HG02623 (cell line): ENCODE results near the gene NKD1.

Experiments used
- ATAC-seq: cut with Tn5 transposase; IDR thresholded peaks from one replicate; pipeline ENCODE4 v1.9.1; 2021; ENCODE audit warnings: moderate library complexity; ENCODE audit not compliant: unreplicated experiment

NKD1 gene

GRCh38 chr16:50626868-50627267, 78.7 kb downstream of the NKD1 start:
- ATAC-seq = no peak

GRCh38 chr16:50627419-50627818, 79.2 kb downstream of the NKD1 start:
- no peak for ATAC-seq

GRCh38 chr16:50628156-50628802, 80.1 kb downstream of the NKD1 start:
- ATAC-seq = no peak

- ATAC-seq = no peak
Observed at GRCh38 chr16:50629334-50629733, 81.1 kb downstream of the NKD1 start.

GRCh38 chr16:50630394-50631020, 82.3 kb downstream of the NKD1 start:
- ATAC-seq = no peak

- no peak for ATAC-seq
Observed at GRCh38 chr16:50631249-50631984, 83.2 kb downstream of the NKD1 start.

- no peak for ATAC-seq
Observed at GRCh38 chr16:50631985-50632576, 83.9 kb downstream of the NKD1 start.

- no peak for ATAC-seq
Observed at GRCh38 chr16:50632927-50633800, 85.0 kb downstream of the NKD1 start.

GRCh38 chr16:50634090-50634489, 85.9 kb downstream of the NKD1 start:
- no peak for ATAC-seq

- no peak for ATAC-seq
Observed at GRCh38 chr16:50634947-50635346, 86.8 kb downstream of the NKD1 start.

GRCh38 chr16:50635505-50636392, 87.6 kb downstream of the NKD1 start:
- no peak for ATAC-seq

GRCh38 chr16:50636753-50637374, 88.7 kb downstream of the NKD1 start:
- no peak for ATAC-seq

- no peak for ATAC-seq
Observed at GRCh38 chr16:50637716-50638602, 89.8 kb downstream of the NKD1 start.

GRCh38 chr16:50638816-50639670, 90.8 kb downstream of the NKD1 start:
- no peak for ATAC-seq

GRCh38 chr16:50640391-50640790, 92.2 kb downstream of the NKD1 start:
- ATAC-seq = no peak

GRCh38 chr16:50640919-50641817, 93.0 kb downstream of the NKD1 start:
- ATAC-seq = no peak

GRCh38 chr16:50641818-50642187, 93.6 kb downstream of the NKD1 start:
- no peak for ATAC-seq
